HG03095 (cell line): ENCODE measurements around the gene LRRC73.
"Not testable (repeated sequence)": the region's sequence is repeated elsewhere in the genome, so short reads cannot be mapped to it uniquely, and the experiment has no call there.

Experiments used
- ATAC-seq: cut with Tn5 transposase; IDR thresholded peaks from one replicate; pipeline ENCODE4 v1.9.1; 2021; ENCODE audit warnings: moderate library complexity; ENCODE audit not compliant: unreplicated experiment

LRRC73 gene

GRCh38 chr6:43511824-43512415 lies 1.8 kb upstream of the LRRC73 start:
- ATAC-seq: no peak

DNA sequence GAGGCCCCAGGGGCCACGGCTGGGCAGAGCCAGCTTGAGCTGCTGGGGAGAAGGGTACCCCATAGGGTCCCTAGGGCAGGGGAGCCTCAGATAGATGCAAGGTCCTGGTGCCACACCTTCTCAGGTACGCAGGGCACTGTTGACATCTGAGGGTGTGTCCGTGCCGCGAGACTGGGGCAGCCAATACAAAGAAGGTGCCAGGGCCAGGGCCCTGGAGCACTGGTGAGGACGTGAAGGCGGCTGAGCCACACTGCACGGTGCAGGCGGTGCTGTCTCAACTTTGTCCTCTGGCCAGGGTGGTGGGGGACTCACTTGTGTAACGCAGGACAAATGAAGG lies 649 bp upstream of the LRRC73 start:
- ATAC-seq: no peak

- ATAC-seq: no peak
Measured at GRCh38 chr6:43509142-43509983, 783 bp downstream of the LRRC73 start.

DNA sequence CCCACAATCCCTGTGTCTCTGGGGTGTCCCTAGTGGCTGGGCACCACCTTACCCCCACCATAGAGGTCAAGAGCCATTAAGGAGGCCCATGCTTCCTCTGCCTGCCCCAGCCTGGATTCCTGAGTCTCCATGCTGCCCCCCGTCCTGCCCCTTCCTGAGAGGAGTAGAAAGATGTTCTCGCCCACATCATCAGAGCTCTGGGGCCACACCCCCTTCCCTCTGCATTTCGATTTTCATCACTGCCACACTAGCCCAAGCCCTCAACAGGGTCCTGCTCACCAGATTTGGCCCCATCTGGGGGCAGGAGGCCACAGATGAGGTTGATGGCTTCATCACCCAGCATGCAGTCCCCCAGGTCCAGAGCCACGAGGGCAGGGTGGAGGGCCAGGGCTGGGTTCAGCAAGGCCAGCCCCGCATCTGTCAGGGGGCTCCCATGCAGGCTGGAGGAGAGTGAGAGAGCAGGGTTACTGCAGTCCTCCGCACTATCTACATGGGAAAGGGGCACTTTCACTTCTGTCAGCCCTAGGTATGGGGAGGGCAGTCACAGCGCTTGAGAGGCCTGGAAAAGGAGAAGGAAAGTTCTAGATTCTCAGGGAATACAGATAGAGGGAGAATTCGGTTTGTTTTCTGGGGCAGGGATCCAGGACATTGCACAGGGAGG lies 1.5 kb downstream of the LRRC73 start:
- no peak for ATAC-seq

DNA sequence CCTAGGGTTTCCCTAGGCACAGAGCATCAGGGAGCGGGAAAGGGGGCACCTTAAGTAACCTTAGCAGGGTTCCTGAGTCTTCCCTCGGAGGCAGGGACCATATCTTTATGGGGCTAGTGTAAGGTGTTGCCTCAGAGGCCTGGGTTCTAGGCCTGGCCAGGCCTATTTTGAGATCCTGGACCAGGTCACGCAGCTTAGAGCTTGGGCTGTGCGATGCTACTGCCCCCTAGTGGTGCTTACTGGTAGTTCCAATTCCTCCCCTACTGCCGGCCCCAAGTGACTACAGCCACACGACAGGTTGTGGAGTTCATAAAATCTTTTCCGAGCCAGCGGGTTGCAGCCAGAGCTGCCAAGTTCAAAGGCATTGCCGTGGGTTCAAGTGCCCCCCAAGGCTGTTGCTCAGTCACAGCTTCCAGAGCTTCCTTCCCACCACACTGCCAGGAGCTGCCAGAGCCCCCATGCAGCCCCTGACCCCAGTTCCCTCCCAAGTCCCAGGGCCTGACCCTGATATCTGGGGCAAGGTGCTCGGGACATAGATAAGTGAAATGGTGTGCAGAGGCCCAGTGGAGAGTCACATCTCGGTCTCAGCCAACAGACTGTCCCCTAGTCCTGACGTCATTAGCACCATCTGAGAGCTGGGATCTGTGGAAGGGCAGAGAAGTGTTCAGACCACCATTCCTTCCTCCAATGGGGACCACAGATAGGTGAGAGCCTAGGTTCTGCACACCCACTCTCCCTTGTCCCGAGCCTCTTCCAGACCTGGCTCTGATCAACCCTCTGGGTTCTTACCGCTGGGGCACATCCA lies 3.3 kb downstream of the LRRC73 start:
- no peak for ATAC-seq

DNA sequence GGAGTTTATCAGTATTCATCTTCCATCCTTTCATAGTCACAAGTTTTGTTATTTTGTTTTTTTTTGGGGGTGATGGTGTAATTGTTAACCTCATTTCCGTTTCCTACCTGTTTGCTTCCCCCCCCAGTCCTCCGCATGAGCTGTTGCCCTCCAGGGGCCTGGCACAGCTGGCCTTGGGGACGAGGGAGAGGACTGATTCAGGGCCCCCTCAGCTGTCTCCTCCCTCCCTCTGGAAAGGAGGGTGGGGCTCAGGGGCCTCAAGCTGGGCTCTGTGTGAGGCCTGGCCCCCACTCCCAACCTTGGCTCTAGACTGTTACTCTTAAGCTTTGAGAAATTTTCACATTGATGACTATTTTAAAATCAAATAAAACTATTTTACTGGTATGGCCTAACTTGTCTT lies 4.0 kb downstream of the LRRC73 start:
- ATAC-seq: no peak

- no peak for ATAC-seq
Measured at GRCh38 chr6:43505718-43506117, 4.4 kb downstream of the LRRC73 start.

GRCh38 chr6:43504756-43505593 lies 5.2 kb downstream of the LRRC73 start:
- ATAC-seq: no peak

- no peak for ATAC-seq
Measured at GRCh38 chr6:43503443-43503842, 6.7 kb downstream of the LRRC73 start.

DNA sequence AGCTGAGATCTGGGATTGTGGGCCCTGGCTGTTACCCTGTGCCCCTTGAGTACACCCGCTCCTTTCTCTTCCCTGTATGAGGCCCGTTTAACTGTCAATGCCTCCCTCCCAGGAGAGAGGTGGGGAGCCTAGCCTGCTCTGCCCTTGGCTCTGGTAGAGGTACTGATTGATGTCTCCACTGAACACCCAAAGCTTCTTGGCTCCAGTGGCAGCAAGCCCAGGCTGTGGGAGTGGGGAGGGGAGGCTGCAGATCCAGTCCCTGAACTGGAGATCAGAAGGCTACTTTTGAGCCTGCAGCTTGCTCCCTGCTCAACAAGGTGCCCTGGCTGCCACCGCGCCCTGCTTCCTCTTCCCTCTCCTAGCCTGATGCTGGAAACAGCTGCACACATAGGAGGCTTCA lies 7.5 kb downstream of the LRRC73 start:
- no peak for ATAC-seq

DNA sequence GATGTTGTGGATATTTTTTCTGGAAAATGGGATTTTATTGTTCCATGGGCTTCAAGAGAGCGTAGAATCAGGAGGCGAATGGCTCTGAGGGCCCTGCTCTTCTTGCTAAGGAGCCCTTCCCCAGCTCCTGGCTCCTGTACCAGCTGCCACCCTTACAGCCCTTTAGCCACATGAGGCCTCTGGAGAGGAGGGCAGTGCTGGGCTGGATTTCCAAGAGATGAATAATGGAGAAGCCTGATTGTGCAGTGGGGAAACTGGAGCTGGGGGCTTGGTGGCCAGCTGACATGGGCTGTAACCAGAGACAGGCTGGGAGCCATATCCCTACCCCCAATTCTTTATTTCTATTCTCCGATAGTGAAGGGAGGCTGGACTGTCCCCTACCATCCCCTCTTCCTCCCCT lies 9.2 kb downstream of the LRRC73 start:
- ATAC-seq: no peak

- ATAC-seq: no peak
Measured at GRCh38 chr6:43499028-43499815, 10.9 kb downstream of the LRRC73 start.

DNA sequence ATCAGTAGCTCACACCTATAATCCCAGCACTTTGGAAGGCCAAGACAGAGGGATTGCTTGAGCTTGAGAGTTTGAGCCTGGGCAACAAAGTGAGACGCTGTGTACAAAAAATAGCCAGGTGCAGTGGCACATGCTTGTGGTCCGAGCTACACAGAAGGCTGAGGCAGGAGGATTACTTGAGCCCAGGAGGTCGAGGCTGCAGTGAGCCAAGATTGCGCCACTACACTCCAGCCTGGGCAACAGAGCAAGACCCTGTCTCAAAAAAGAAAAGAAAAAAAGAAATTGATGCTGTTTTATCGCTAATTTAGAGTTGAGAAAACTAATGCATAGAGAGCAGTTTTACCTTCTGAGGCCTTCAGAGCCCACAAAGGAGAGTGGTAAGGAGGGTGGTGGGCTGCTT lies 11.9 kb downstream of the LRRC73 start:
- ATAC-seq: not testable (repeated sequence)

DNA sequence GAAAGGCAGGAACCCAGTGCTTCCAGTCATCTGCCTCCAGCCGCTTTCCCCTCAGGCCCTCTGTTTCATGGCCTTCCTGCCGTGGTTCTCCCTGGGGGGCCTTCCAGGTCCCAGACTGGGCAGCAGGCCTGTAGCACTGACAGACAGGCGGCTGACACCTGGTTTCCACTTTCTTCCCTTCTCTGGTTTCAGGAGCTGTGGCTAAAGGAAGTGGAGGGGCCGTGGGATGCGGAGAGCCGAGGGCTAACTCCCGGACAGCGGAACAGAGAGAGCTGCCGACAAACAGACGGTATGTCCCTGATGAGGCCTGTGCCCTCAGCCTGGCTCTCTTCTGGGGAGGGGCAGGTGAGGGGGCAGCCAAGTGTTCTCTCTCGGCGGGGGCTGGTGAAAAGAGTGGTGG lies 12.5 kb downstream of the LRRC73 start:
- no peak for ATAC-seq

DNA sequence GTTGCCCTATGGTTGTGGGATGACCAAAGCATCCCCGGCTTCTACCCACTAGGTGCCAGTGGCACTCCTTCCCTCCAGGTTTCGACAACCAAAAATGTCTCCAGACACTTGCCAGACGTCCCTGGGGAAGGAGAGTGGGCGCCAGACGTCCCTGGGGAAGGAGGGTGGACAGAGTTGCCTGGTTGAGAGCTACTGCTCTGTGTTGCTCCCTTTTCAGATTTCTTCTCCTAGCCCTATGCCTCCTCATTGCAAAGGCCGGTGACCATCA lies 13.1 kb downstream of the LRRC73 start:
- ATAC-seq: no peak

- no peak for ATAC-seq
Measured at GRCh38 chr6:43496370-43497128, 13.6 kb downstream of the LRRC73 start.

GRCh38 chr6:43495409-43495941 lies 14.7 kb downstream of the LRRC73 start:
- no peak for ATAC-seq

DNA sequence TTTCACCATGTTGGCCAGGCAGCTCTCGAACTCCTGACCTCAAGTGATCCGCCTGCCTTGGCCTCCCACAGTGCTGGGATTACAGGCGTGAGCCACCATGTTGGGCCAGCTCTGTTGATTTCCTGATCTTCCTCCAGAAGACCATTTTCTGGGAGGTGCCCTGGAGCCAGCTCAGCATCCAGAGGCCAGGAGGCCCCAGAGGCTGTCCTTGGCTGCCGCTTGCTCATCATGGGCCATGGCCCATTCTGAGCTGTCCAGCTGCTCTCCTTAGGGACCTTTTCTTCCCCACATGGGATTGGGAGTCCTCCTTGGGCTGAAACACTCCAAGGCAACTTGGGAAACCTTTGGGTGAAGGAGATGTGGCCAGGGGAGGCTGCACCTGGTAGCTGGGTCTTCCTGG lies 15.4 kb downstream of the LRRC73 start:
- no peak for ATAC-seq

DNA sequence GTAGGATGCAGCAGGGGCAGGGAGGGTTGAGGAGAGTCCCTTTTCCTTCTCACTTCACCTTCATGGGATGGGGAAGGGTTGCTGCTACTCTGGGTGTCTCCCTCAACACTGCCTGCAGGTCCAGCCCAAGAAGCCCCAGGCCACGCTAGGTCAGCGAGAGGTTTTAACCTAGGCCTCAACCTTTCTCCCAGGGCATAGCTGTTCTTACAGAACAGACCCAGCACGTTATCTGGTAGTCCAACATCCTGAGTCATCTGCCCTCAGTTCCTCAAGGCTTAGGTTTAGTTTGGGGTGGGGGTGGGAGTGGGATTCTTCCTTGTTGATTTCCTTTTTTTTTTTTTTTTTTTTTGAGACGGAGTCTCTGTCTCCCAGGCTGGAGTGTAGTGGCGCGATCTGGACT lies 15.8 kb downstream of the LRRC73 start:
- ATAC-seq: no peak
